GM12873 (cell line): ENCODE data around the gene SLC10A7.

ENCODE experiments used
- CTCF ChIP-seq: IDR thresholded peaks from 2 replicates; pipeline ENCODE4 v1.5.1; 2012; ENCODE audit warnings: low read depth, mild to moderate bottlenecking, moderate library complexity, low read length, control low read depth; ENCODE audit not compliant: insufficient read depth; ENCODE audit errors: missing control alignments

The SLC10A7 gene

DNA sequence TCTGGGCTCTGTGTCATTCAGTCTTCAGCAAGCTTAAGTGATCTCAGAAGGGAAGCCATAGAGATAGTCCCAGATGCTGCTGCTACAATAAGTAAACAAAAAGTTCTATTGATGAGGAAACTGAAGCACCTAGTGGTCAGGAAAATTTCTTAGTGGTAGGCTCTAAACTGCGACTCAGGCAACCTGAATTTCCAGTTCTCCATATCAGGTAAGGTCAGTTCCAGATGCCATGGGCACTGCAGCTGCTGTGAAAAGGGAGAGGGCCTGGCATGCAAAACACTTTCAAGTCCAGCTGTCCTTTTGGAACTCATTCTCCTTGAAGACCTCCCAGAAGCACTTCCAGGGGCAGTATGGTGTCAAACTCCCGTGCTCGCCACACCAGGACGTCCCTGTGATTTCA is 261.2 kb downstream of the SLC10A7 start:
- TF ChIP-seq CTCF = no peak

DNA sequence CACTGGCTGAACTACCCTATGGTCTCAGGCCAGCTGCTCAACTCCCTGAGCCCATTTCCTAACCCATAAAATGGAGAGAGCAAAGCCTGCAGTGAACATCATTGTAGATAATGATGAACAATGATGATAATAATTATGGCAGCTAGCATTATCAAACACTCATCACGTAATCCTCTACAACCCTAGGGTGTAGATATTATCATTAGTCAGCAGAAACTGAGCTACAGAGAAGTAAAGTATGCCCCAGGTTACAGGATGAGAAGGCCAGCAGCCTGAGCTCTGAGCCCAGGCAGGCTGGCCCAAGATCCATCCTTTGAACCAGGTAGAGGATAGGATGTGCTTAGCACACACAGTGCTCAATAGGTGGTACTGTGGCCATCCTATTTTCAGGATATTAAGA is 264.2 kb downstream of the SLC10A7 start:
- TF ChIP-seq CTCF = no peak

DNA sequence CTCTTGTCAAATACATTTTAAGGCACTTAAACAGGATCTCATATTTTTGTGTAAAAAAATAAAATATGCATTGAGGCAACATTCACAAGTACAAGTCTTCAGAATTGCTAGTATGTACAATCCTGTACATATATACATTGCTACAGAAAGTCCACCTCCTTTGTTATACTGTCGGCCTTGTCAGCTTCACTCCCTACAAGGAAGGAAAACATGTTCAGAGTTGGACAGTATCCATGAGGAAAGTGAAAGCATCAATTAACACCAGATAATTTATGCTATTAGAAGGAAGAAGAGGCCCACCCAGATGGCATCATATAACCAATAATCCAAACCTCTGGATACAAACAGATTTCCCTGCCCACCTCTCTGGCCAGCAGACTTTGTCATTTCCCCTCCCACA is 265.4 kb downstream of the SLC10A7 start:
- TF ChIP-seq CTCF = no peak

DNA sequence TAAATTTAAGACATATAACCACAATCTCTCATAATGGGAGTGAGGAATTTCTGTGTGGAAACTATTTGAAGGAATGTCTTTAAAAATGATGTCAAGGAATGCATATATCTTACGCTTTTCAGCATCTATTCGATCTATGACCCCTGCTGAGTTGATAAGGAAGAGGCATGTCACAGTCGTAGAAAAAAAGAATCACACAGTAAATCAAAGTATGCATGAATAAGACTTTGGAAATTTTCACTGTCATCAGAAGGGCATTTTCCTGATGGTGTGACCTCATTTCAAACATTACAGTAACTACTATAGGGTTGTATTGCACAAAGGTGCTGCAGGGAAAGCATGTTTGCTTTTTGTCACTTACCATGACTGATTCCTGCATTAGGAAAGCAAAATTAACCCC is 265.9 kb downstream of the SLC10A7 start:
- TF ChIP-seq CTCF = no peak

DNA sequence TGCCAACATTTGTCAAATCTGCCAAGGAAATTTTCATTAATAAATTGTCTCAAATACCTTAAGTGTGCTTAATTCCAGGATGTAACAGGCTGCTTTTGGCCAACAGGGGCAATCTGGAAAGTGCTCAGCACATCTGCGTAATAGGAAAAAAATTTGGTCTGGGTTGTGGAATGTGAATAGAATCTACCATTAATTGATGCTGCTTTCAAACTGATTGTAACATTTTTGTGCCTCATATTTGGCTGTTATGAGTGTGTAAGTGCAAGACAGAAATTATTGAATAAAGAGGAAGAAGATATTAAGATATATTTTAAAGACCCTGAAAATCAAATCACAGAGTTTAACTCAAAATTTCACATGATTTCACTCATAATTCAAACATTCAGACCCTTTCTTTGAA is 266.3 kb downstream of the SLC10A7 start:
- no peak for TF ChIP-seq CTCF

- no peak for TF ChIP-seq CTCF
Observed at GRCh38 chr4:146252969-146253611, 268.6 kb downstream of the SLC10A7 start.

DNA sequence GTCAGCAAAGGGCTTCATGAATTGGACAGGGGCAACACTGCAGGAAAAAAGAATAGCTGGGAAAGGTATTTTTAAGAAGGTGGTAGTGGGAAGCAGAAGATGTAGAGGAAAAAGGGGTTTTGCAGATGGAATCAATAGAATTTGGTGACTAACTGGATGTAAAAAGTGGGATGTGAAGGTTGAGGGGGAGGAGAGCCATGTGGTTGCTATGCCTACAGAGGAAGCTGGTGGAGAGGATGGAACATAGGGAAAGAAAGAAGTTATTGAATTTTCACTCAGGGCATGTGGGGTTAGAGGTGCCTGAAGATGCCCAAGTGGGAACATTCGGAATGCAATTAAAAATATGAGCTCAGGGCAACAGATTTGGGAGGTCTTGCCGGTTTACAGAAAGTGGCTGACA is 274.4 kb downstream of the SLC10A7 start:
- no peak for TF ChIP-seq CTCF
